AG20443 (cell line): ENCODE data around the gene CLTCL1.
"Not testable (repeated sequence)": the region's sequence is repeated elsewhere in the genome, so short reads cannot be mapped to it uniquely, and the experiment has no call there.

Experiments used
- DNase-seq: peaks from one replicate; pipeline ENCODE4 v3.0.0; 2012; ENCODE audit warnings: low spot score, mixed read lengths

Gene CLTCL1

DNA sequence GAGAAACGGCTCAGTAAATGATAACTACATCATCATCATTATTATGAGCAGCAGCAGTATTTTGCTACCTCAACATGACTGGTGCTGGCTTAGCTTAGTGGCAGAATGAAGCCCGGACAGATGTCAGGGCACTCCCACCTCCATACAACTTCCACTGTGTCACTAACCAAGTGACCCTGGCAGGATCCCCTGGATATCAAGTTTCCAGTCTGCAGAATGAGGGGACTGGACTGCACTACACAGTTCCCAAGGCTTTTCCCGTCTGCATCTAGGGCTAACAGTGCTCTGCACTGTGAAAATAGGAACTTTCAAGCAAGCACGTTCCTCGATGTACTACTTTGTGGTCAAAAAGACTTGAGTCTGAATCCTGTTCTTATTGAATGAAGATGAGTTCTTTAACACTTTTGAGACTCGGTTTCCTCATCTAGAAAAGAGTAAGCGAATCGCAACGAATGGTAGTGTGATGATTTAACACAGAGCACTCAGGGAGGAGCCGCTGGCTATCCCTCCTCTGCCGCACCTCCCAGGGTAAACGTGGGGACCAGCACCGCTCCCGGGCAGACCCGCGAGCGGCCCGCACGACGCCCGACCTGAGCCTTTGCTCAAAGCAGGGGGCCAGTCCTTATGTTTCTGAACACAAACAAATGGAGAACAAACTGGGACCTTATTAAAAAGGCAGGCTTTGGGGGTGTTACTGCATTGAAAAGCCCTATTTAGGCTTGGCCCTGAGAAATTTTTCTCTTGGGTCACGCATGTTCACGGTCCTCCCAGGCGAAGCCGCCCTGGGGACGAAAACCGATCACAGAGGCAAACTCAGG, 910 bp downstream of the CLTCL1 start:
- peak; percentile 24 for DNase-seq

DNA sequence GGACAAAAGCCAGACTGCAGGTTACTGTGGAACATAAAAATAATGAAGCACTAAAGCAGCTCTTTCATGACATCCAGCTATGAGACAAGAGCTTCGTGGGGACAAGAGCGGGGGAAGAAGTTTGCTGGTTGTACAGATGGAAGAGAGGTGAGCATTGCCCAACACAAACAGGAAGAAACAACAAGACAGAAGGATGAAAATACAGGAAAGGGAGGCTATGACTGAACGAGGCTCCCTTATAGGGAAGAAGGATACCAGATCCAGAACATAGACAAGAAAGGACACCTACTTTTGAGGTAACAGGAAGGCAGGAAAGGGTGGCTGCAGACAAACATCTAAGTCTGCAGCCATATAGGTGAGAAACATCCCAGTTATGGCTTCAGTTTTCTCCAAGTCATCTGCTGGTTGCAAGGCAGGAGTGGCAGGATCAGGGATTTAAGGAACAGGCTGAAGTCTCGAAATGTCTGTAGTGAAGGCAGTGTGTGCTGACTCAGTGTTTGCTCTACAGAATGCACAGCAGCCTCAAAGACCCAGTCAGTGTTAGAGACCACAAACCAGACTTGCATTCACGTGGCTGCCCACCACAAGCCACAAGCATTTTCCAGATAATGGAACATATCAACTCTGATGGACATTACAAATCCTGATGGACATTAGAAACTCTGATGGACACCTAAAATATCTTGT, 1.9 kb downstream of the CLTCL1 start:
- peak; percentile 44 for DNase-seq

DNA sequence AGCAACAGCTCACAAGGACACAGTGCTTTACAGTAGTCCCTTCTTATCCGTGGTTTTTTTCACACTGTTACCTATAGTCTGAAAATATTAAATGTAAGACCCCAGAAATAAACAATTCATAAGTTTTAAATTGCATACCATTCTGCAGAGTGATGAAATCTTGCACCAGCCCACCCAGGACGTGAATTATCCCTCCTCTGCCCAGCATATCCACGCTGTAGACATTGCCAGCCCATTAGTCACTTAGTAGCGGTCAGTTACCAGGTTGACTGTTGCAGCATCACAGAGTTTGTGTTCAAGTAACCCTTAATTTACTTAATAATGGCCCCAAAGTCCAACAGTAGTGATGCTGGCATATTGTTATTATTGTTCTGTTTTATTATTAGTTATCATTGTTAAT, 3.6 kb downstream of the CLTCL1 start:
- DNase-seq = peak; percentile 72

DNA sequence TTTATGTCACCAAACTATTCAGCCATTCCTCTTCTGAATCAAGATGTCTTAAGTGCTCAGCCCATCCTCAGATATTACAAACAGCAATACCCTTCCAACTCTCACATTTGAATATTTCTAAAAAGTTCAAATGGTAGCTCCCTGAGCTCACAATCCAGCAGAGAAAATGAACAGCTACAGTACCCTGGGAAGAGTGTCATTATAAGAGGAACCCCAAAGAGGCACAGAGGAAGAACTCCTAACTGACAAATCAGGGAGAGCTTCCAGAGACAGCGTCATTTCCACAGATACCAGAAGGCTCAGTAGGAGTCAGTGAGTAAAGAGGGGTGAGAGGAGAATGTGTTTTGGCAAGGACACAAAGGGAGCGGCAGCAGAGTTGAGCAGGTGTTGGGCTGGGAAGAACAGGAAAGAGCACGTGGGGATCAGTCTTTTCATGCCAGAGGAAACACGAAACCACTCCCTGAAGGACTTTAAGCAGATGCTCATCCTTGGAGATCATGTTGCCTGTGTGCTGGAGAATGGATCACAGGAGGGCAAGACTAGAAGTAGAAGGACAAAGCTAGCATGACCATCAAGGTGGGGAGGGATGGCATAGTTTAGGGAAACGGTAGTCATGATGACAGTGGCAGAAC, 4.3 kb downstream of the CLTCL1 start:
- no peak for DNase-seq

DNA sequence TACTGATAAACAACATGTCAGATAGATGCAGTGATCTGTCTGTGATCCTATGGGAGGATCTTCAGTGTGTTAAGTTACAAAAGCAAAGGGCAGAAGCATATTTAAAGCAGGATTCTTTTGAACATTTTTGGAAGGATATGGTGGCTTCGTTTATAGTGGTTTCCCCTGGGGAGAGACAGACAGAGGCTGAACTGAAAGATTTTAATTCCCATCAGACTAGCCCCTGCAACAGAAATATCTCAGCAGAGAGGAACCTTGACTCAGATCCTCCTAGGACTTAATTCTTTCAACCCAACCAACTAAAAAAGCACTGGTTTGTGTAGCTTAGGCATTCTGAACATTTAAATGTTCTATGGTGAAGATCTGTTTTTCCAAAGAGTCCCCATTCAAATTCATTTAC, 5.7 kb downstream of the CLTCL1 start:
- DNase-seq = no peak

DNA sequence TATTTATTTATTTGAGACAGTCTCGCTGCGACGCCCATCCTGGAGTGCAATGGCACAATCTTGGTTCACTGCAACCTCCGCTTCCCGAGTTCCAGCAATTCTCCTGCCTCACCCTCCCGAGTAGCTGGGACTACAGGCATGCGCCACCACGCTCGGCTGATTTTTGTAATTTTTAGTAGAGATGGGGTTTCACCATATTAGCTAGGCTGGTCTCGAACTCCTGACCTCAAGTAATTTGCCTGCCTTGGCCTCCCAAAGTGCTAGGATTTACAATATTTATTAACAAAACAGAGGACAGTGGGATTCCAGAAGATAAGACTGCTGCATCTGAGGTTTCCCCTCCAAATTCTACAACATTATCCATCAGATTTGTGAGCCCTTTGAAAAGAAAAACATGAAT, 12.4 kb downstream of the CLTCL1 start:
- DNase-seq = not testable (repeated sequence)

DNA sequence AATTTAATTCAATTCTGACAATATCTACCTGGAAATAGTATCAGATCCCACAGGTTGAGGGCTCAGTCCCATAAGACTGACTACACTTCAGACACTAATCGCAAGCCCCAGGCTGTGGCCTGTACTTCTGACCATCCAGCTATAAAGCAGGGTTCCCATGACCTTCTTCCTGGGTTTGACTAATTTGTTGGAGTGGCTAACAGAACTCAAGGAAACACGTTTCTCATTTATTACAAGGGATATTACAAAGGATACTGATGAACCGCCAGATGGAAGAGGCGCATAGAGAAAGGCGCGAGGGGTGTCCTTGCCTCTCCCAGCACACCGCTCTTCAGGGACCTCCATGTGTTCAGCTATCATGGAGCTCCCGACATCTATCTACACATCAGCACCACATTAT, 13.7 kb downstream of the CLTCL1 start:
- DNase-seq = no peak

DNA sequence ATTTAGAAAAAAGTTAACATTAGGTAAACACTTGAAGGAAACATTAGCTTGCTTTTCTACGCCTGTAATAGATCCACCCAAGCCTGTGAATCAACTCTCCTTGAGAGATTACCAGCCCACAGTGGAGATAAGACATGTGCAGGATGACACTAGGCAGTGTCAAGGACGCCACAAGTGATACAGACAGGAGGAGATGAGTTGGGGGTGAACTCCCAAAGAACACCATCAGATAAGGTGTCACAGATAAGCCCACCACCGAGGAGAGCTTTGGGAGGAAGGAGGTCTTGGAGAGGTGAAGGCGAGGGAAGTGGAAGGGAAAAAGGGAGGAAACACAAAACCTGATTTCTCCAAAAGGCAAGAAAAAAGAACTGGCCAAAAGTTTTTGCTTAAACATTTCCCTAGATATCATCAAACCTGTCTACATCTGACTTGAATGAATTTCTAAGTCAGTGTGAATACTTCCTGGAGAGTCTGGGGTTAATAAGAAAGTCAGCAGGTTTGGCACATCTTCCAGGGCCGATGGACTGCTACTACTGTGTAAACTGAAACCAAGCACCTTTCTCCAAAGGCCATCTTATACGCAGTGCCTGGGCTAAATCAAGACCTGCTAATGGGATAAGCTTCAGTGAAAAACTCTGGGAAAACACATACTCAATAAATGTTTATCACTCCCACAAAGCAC, 15.5 kb downstream of the CLTCL1 start:
- DNase-seq = no peak

DNA sequence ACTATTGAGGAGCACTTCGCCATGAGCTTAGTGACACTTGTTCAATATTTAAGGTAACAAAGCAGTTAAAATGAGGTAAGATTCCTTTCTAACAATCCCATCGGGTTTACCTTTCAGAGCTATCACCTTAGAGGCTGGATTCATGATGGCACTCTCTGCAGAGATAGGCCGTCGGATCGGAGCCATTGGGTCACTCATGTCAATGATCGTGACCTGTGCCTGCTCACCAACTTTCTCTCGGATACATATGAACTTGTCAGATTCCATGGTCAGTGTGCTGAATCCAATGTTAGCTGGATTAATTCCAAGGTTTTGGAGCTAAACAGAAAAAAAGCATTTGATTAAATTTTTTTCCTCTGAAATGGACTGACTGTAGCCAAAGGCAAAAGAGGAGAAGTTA, 16.0 kb downstream of the CLTCL1 start:
- no peak for DNase-seq

DNA sequence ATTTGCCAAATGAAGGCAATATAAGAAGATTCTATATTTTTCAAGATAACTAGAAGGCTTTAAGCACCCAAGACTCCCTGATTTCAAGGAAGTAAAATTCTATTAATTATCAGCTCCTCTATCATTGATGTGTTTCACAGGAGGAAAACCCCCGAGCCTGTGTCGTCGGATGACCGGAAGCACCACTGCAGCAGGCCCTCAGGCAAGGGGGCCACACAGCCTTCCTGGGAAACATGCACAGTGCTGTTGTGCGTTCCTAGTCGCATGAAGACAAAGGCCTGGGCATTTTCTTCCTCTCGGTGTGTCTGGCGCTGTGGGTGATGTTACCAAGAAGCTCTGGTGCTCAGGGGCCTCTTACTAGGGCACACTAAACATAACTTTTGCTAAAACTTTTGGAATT, 16.4 kb downstream of the CLTCL1 start:
- no peak for DNase-seq

DNA sequence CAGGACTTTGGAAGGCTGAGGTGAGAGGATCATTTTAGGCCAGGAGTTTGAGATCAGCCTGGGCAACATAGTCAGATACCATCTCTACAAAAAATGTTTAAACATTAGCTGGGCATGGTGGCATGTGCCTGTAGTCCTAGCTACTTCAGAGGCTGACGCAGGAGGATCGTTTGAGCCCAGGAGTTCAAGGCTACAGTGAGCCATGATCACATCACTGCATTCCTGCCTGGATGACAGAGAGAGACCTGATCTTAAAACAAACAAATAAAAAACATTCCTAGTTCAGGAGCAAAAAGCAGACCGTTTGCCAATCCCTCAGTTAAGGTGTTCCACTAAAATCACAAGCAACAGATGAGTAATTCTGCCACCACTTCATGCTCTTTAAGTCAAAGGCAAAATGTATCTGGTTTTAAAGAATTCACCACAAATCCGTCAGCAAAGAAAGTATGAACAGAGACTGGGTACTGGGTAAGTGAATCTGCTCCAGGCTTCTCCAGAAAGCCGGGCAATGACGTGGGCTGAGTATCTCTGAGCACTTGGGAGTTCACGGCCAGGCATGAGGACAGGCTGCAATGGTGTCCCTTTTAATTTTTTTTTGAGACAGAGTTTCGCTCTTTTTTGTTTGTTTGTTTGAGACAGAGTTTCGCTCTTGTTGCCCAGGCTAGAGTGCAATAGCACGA, 19.5 kb downstream of the CLTCL1 start:
- no peak for DNase-seq

DNA sequence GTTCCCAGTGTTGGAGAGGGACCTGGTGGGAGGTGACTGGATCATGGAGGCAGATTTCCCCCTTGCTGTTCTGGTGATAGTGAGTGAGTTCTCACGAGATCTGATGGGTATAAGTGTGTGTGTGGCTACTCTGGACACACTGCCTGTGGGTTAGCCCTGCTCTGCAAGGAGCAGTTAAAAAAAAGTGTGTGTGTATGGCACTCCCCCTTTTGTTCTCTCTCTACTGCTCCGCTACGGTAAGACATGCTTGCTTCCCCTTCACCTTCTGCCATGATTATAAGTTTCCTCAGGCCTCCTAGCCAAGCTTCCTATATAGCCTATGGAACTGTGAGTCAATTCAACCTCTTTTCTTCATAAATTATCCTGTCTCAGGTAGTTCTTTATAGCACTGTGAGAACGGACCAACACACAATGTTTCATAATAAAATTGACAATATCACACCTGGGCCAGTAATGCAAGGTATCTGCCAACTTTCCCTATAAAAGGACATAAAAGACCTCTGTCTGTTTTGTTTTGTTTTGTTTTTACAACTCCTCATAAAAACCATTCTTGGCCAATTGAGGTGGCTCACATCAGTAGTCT, 20.2 kb downstream of the CLTCL1 start:
- no peak for DNase-seq

DNA sequence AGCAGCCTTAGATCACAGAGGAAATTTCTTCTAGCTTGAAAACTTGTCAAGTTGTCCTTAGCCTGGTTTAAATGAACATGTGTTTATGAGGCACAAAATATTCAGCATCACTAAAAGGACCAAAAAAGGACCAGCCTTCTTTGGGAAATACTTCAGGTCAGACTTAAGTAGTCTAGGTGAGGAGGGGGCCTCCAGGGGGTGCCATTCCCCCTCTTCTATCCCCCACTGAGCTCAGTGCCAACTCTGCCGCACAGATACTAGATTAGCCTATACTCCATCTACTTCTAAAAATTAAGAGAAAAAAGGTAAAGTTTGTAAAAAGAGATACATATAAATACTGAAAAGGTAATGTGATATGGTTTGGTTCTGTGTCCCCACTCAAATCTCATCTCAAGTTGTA, 20.6 kb downstream of the CLTCL1 start:
- DNase-seq = no peak

DNA sequence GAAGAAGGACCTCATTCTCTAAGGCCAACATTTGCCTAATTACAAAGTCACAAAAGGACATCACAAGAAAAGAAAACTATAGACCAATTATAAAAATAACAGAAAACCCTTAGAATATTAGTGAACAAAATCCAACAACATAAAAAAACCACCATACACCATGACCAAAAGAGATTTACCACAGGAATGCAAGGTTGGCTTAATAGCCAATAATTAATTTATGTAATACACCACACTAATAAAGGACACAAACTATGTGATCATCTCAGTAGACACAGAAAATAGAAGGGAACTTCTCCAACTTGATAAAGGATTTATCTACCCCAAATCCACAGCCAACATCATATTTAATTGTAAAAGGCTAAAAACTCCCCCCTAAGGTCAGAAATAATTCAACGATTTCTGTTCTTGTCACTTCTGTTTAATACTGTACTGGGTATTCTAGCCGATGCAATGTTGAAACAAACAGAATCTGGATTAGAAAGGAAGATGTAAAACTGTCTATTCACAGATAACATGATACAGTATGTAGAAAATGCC, 24.9 kb downstream of the CLTCL1 start:
- DNase-seq = no peak

DNA sequence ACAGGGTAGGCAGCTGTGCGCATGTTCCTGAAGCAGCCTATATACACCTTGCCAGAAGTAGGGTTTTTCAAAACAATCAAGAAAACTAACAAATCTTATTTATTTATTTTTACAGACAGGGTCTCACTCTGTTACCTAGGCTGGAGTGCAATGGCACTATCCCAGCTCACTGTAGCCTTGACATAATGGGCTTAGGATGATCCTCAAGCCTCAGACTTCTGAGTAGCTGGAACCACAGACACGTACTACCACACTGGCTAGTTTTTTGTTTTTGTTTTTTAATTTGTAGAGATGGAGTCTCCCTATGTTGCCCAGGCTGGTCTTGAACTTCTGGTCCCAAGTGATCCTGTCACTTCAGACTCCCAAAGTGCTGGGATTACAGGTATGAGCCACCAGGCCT, 25.7 kb downstream of the CLTCL1 start:
- no peak for DNase-seq

DNA sequence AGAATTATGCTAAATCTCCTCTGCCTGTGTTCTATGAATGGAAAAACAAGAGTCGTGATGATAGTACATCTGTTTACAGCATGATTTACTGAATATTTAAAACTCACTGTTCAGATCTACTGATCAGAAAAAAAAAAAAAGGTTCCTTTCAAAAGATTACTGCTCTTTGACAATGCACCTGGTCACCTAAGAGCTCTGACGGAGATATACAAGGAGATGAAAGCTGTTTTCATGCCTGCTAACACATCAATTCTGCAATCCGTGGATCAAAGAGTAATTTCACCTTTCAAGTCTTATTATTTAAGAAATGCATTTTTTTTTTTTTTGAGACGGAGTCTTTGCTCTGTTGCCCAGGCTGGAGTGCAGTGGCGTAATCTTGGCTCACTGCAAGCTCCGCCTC, 30.7 kb downstream of the CLTCL1 start:
- no peak for DNase-seq

DNA sequence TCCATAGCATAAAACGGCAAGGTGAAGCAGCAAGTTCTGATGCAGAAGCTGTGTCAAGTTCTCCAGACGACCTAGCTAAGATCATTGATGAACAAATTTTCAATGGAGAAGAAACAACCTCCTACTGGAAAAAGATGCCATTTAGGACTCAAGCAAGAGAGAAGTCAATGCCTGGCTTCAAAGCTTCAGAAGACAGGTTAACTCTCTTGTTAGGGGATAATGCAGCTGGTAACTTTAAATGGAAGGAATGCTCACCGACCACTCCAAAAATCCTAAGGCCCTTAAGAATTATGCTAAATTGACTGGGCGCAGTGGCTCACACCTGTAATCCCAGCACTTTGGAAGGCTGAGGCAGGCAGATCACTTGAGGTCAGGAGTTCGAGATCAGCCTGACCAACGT, 31.3 kb downstream of the CLTCL1 start:
- no peak for DNase-seq

DNA sequence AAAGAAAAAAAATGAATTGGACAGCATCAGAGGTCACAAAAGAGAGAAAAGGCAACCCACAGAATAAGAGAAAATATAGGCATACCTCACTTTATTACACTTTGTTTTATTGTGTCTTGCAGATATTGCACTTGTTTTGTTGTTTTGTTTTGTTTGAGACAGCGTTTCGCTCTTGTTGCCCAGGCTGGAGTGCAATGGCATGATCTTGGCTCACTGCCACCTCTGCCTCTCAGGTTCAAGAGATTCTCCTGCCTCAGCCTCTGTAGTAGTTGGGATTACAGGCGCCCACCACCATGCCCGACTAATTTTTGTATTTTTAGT, 32.6 kb downstream of the CLTCL1 start:
- not testable (repeated sequence) for DNase-seq

DNA sequence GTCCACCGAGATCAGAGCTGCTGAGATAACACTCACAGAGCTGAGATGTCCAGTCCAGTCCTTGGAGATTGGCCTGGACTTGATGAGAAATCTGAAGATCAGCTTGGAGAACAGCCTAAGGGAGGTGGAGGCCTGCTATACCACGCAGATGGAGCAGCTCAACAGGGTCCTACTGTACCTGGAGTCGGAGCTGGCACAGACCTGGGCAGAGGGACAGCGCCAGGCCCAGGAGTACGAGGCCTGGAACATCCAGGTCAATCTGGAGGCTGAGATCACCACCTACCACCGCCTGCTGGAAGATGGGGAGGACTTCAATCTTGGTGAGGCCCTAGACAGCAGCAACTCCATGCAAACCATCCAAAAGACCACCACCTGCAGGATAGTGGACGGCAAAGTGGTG, 33.1 kb downstream of the CLTCL1 start:
- DNase-seq = no peak

DNA sequence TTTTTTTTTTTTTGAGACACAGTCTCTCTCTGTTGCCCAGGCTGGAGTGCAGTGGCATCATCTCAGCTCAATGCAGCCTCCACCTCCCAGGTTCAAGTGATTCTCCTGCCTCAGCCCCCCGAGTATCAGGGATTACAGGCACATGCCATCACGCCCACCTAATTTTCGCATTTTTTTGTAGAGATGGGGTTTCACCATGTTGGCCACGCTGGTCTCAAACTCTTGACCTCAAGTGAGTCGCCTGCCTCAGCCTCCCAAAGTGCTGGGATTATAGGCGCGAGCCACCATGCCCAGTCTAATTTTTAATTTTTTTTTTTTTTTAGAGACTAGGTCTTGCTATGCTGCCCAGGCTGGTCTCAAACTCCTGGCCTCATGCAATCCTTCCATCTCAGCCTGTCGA, 35.2 kb downstream of the CLTCL1 start:
- not testable (repeated sequence) for DNase-seq

DNA sequence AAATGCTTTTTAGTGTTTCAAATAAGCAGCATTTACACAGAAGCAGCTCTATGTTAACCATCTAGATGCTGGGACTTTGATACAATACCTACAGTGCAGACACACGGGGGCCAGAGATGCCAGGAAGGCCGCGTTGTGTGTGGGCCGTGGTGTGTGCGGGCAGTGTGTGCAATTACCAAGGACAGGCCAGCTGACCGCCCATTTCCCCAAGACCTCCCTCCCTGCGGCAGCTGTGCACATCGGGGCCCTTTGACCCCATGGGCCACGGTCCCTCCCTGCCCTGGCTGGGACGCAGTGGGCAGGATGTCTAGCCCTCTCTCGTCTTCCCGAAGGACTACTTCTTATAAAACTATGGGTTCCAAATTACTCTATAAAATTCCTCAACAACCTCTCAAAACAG, 38.4 kb downstream of the CLTCL1 start:
- DNase-seq = no peak
